Heart left ventricle (tissue), 16 donors: ENCODE data around the gene TECPR1. TPM values are rescaled to one million over a fixed set of nuclear protein-coding genes. Genes with fewer than 3 reads are reported as not detected.

Source experiments
- ATAC-seq, 4 donors: fragments of 200-7000 bp; cut with Tn5 transposase; one replicate each; pipeline ENCODE4 v1.9.1; 2020 to 2022; ENCODE audit warnings: moderate library complexity in 4 of 4, mild to moderate bottlenecking in 3 of 4, moderate number of reproducible peaks in 1 of 4
- DNase-seq, 5 donors: peaks; one replicate each; pipeline ENCODE4 v3.0.0-alpha.2; 2020
- H3K27ac ChIP-seq, 12 donors: fragments of 200-600 bp; sonication (generic) in 4 of 12; one replicate each; pipeline versions ENCODE4 v1.5.0 to v1.8.0; 2016 to 2022; ENCODE audit warnings: mild to moderate bottlenecking in 2 of 12
- H3K27me3 ChIP-seq, 9 donors: fragments of 200-600 bp; sonication (generic) in 2 of 9; one replicate each; pipeline versions ENCODE4 v1.5.1 to v1.8.0; 2016 to 2022; ENCODE audit warnings: mild to moderate bottlenecking in 3 of 9
- H3K36me3 ChIP-seq, 9 donors: fragments of 200-600 bp; sonication (generic) in 2 of 9; one replicate each; pipeline versions ENCODE4 v1.5.0 to v1.8.0; 2018 to 2022; ENCODE audit warnings: mild to moderate bottlenecking in 2 of 9
- H3K4me1 ChIP-seq, 12 donors: fragments of 200-600 bp; sonication (generic) in 4 of 12; one replicate each; pipeline versions ENCODE4 v1.5.0 to v1.8.0; 2016 to 2022; ENCODE audit warnings: mild to moderate bottlenecking in 3 of 12
- H3K4me3 ChIP-seq, 12 donors: fragments of 200-600 bp; sonication (generic) in 4 of 12; one replicate each; pipeline versions ENCODE4 v1.5.0 to v1.8.0; 2017 to 2022; ENCODE audit warnings: mild to moderate bottlenecking in 9 of 12, moderate library complexity in 4 of 12
- H3K9me3 ChIP-seq, 12 donors: fragments of 200-600 bp; sonication (generic) in 4 of 12; one replicate each; pipeline versions ENCODE4 v1.5.0 to v1.8.0; 2016 to 2022; ENCODE audit warnings: mild to moderate bottlenecking in 1 of 12
- POLR2A ChIP-seq, 2 donors: fragments of 450-650 bp; IDR thresholded peaks; one replicate each; pipeline ENCODE4 v1.6.1; 2017; ENCODE audit warnings: antibody characterized with exemption in 2 of 2, mild to moderate bottlenecking in 2 of 2, moderate library complexity in 2 of 2
- WGBS, 4 donors: extraction: QIAGEN DNeasy Blood & Tissue Kit in 2 of 4; methylation state at CpG; one replicate each; pipeline versions ENCODE4 v1.1.5 to v1.1.7; 2013 to 2018; 5-methylcytosine and 5-hydroxymethylcytosine counted together
- intact Hi-C, 10 donors: fragments of 100-400 bp; cut with DNase I; formaldehyde crosslinking; loops; one replicate each; pipeline versions ENCODE4 v1.11.1 to v1.14.2; 2022
- polyA plus RNA-seq, 2 donors: library from polyadenylated mRNA; stranded (reverse); fragments of 200-250 nt; gene quantifications; one replicate each; pipeline ENCODE4 v1.2.3, GENCODE V29; 2013
- total RNA-seq, 9 donors: library from RNA; depleted of rRNA in 2 of 9; stranded (reverse); fragments of >200 nt in 2 of 9; fragmentation: NEBNext Ultra II Directional in 3 of 9; extraction: Animal tissue kit (Norgen Biotek cat#: 25700) in 3 of 9; gene quantifications; one replicate each; pipeline versions ENCODE4 v1.1.0 to v1.2.4, GENCODE V29; 2016 to 2023
- TF ChIP-seq, protein P1 (sequence below), 12 donors: fragments of 200-600 bp; sonication (generic) in 4 of 12; IDR thresholded peaks; one replicate each; pipeline versions ENCODE4 v1.5.0 to v1.8.0; 2018 to 2022; ENCODE audit warnings: antibody characterized with exemption in 12 of 12, mild to moderate bottlenecking in 5 of 12
- donor health status: ischemic (EF 13 %, LVEDD 7.1; RV severe dilation, severe dysfunction).
- donor health status: healthy with polysubstance abuse.
- donor health status: DM: no; HTN: yes; CAD: no.
- donor health status: DM: no; HTN: no; CAD: no.
- donor health status: ischemic (EF 25% LVEDD 6.9; RV normal size, moderate dysfunction).
- donor health status: ischemic (EF 25% LVEDD 5.7; RV mildly dilated, moderate dysfunction).
- donor health status: healthy.
- donor health status: DM: yes; HTN: yes; CAD: no.
- donor health status: ischemic (EF 35%, LVEDD 5.7; RV mildly dilated, moderate dysfunction).
- donor health status: nonischemic (EF 11% LVEDD 7.7; RV severe dilation, severe dysfunction).
- donor health status: DM: yes; HTN: yes; CAD: no.
- donor health status: PGD.
- donor health status: ischemic (EF 29% LVEDD 5.4; RV normal size, mild dysfunction).
- donor health status: nonischemic (EF 23%, LVEDD 6.1; RV moderate dilation, normal function).

Gene TECPR1
- total and polyA plus RNA-seq, 11 donors, result 10.9 to 33.0 (median 22.7) TPM

DNA sequence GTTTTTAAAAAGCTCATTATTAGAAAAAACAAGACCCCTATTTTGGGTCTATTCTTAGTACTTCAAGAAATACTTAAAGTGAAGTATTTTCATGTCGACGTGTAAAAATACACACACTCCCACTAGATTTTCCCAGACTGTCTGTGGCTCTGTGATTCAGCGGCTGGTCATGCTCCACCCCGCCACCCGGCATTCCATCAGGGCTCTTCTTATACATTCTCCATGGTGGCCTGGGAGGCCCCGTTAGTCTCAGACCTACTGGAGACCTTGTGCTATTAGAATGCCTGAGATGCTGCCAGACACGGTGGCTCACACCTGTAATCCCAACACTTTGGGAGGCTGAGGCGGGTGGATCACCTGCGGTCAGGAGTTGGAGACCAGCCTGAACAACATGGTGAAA, 13.1 kb downstream of the TECPR1 start:
- Histone ChIP-seq H3K4me3 (no peak overlapping the region), H3K36me3 (peaks cover 0 to 80% (median 53%) of the 10 kb centered on the region in 9 donors), H3K9me3 (no peaks in the 10 kb centered on the region), H3K4me1 (no peaks in the 10 kb centered on the region), H3K27ac (no peak overlapping the region), H3K27me3 (no peaks in the 10 kb centered on the region)
- 94 to 96% (median 95%) methylated on average over 9 of the region's 9 CpGs for WGBS, 4 donors
- intact Hi-C loops, result no loop called here
- DNase-seq (no peak), ATAC-seq (no peak)
- no peak for TF ChIP-seq POLR2A (IDR thresholded peaks at IDR 0.05)
- TF ChIP-seq, protein P1, sequence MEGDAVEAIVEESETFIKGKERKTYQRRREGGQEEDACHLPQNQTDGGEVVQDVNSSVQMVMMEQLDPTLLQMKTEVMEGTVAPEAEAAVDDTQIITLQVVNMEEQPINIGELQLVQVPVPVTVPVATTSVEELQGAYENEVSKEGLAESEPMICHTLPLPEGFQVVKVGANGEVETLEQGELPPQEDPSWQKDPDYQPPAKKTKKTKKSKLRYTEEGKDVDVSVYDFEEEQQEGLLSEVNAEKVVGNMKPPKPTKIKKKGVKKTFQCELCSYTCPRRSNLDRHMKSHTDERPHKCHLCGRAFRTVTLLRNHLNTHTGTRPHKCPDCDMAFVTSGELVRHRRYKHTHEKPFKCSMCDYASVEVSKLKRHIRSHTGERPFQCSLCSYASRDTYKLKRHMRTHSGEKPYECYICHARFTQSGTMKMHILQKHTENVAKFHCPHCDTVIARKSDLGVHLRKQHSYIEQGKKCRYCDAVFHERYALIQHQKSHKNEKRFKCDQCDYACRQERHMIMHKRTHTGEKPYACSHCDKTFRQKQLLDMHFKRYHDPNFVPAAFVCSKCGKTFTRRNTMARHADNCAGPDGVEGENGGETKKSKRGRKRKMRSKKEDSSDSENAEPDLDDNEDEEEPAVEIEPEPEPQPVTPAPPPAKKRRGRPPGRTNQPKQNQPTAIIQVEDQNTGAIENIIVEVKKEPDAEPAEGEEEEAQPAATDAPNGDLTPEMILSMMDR (IDR thresholded peaks at IDR 0.05), result no peak

DNA sequence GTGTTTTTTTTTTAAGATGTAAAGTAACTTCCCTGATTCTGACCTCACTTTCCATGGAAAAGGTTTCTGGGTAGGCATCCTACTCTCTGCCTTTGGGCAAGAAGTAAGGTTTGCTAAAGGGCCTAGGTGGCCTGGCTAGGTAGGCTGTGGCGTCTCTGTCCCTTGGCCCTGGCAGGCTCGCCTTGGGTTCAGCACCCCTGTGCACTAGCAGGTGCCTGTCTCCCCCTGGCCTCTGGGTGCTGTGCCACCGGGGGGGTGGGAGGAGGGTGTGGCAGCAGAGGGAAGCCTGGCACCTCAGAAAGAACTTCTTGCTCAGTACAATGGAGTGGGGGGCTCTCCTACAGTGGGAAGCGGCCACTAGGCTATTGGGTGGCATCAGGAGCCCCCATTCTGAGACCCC, 14.0 kb downstream of the TECPR1 start:
- no peak for DNase-seq
- WGBS, 4 donors, result 93 to 100% (median 95%) methylated on average over 2 to 4 of the region's 4 CpGs
- H3K36me3 ChIP-seq, result peaks cover 0 to 80% (median 54%) of the 10 kb centered on the region in 9 donors

DNA sequence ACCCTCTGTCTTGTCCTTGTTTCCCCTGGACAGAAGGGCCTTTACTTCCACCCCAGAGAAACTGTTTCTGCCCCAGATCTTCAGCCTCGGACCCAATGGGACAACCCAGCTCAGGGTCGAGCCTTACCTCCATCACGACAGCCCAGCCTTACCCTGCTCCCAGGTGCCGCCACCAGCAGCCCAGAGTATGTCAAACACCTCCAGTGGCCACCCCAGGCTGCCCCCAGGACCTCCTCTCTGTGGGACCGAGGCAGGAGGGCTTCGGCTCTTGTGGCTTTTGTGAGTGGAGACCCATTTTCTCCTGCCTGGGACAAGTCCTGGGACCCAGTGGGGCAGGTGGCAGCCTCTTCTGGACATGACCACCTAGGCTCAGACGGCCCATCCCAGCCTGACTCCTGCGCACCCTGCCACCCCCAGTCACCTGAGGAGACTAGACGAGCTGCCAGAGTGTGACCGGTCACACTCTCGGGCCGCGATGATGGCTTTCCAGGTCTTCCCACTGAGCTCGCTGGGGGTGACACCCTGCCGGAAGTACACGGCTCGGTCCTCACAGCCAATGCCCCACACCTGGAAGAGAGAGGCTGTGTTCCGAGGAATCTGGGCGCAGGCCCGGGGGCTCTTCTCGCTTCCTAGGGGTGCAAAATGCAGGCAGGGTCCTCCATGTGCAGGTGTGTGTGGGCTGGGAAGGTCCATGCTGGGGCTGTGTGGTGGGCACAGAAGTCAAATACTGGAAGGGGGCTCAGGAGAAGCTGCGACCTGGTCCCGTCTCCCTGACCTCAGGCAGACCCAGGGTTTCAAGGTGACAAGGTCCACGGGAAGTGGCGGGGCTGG, 15.5 kb downstream of the TECPR1 start:
- H3K4me1 ChIP-seq, result no peaks in the 10 kb centered on the region
- no peaks in the 10 kb centered on the region for H3K27me3 ChIP-seq
- no peak overlapping the region for H3K27ac ChIP-seq
- ATAC-seq (no peak), DNase-seq (no peak)
- H3K4me3 ChIP-seq, result no peak overlapping the region
- H3K36me3 ChIP-seq, result peaks cover 0 to 87% (median 60%) of the 10 kb centered on the region in 9 donors
- 90 to 95% (median 93%) methylated on average over 15 to 25 of the region's 25 CpGs for WGBS, 4 donors
- intact Hi-C loops, result no loop called here
- no peaks in the 10 kb centered on the region for H3K9me3 ChIP-seq
- TF ChIP-seq, protein P1 (IDR thresholded peaks at IDR 0.05), result no peak
- TF ChIP-seq POLR2A (IDR thresholded peaks at IDR 0.05), result no peak

More for the DNA sequence above, 14.0 kb downstream of the TECPR1 start:
- no peak for ATAC-seq
- H3K27me3 ChIP-seq, result no peaks in the 10 kb centered on the region
- H3K27ac ChIP-seq, result no peak overlapping the region
- H3K4me1 ChIP-seq, result no peaks in the 10 kb centered on the region
- H3K9me3 ChIP-seq, result no peaks in the 10 kb centered on the region
- no peak for TF ChIP-seq POLR2A (IDR thresholded peaks at IDR 0.05)
- TF ChIP-seq, protein P1 (IDR thresholded peaks at IDR 0.05), result no peak
- intact Hi-C loops, result no loop called here
- no peak overlapping the region for H3K4me3 ChIP-seq

DNA sequence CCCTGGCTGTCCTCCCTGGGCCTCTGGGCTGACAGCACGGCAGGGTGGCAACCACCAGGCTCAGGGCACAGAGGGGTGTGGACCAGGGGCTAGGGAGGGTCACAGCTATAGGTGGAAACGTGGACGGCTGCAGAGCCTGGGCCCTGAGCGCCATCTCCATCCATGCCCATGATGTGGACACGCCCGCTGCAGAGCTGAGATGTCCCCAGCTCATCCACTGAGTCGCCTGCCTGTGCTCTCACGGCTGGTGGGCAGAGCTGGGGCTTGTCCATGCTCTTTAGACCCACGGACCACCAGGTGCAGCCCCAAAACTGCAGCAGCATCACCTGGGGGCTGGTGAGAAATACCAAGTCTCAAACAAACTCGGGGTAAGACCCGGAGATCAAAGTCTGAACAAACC, 16.1 kb downstream of the TECPR1 start:
- Histone ChIP-seq H3K36me3 (peaks cover 0 to 87% (median 61%) of the 10 kb centered on the region in 9 donors), H3K27me3 (no peaks in the 10 kb centered on the region), H3K9me3 (no peaks in the 10 kb centered on the region), H3K4me1 (no peaks in the 10 kb centered on the region), H3K27ac (no peak overlapping the region), H3K4me3 (no peak overlapping the region)
- no peak for TF ChIP-seq POLR2A (IDR thresholded peaks at IDR 0.05)
- TF ChIP-seq, protein P1 (IDR thresholded peaks at IDR 0.05), result no peak
- ATAC-seq (no peak), DNase-seq (no peak)
- intact Hi-C loops, result no loop called here
- 88 to 95% (median 94%) methylated on average over 6 to 11 of the region's 11 CpGs for WGBS, 4 donors
